Activated T-helper 2 cell treated with anti-CD3 and anti-CD28 coated beads, Interferon-gamma antibody, Interleukin-2, Interleukin-4, amounts not matched to agents 10 μg/mL and 5 μg/mL and 100 μg/mL, durations not matched to agents 14 hours and 24 hours and 36 hours (primary cell): ENCODE measurements around the gene PHACTR2. TPM values are rescaled to one million over a fixed set of nuclear protein-coding genes. Genes with fewer than 3 reads are reported as not detected.

Experiments used
- DNase-seq: peaks from one replicate; pipeline ENCODE4 v3.0.0; 2021; ENCODE audit warnings: low spot score
- H3K27ac Mint-ChIP-seq: one replicate; pipeline ENCODE4 v1.8.0; 2021; ENCODE audit warnings: mixed read lengths
- H3K27me3 Mint-ChIP-seq: one replicate; pipeline ENCODE4 v1.8.0; 2021; ENCODE audit warnings: low read depth, mixed read lengths
- H3K36me3 Mint-ChIP-seq: one replicate; pipeline ENCODE4 v1.8.0; 2021; ENCODE audit warnings: low read depth, mixed read lengths
- H3K4me1 Mint-ChIP-seq: one replicate; pipeline ENCODE4 v1.8.0; 2021; ENCODE audit warnings: low read depth, mixed read lengths
- H3K4me3 Mint-ChIP-seq: one replicate; pipeline ENCODE4 v1.8.0; 2021; ENCODE audit warnings: low read depth, mild to moderate bottlenecking, moderate library complexity, mixed read lengths
- H3K9me3 Mint-ChIP-seq: one replicate; pipeline ENCODE4 v1.8.0; 2021; ENCODE audit warnings: mixed read lengths
- intact Hi-C: fragments of 100-400 bp; cut with micrococcal nuclease; formaldehyde crosslinking; loops from one replicate; pipeline ENCODE4 v1.15.1; 2023
- total RNA-seq: library from RNA; stranded (reverse); gene quantifications from 2 replicates; pipeline ENCODE4 v1.2.3, GENCODE V29; 2022

PHACTR2 gene
- total RNA-seq, 1 donor from 2014 or later = 45.4 TPM

DNA sequence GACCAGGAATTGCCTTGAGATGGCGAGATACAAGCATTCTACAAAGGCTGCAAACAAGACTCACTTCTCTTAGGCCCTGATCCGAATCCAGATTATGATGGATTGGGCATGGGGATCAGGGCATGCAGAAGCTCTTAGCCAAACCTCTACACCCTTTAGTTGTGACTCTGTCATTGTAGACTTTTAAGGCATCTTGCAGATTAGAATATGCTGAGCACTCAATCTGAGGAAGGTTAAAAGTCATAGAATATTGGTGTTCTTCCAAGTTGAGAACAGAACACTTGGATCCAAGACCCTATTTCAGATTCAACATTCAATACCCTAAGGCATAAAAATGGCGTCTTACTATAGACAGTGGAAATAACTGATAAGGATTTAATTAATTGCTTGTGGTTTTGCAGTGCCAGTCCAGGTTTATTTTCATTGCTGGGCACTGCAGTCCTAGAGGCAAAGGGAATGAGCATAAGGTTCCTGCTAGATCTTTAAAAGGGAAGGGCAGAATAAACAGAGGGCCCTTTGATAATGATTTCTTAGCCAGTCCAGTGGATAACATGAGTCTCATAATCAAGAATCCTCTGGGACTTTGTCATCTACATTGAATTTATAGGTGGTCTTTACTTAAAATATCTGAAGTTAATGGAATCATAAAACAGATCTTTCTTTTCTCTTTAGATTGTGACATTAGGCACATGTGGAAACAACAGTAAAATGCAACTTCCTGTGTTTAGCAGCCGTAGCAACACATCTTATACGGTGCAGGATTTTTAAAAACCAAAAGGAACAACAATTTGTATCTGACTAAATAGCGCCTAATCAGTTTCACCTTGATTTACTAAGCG is 17.6 kb downstream of the PHACTR2 start:
- intact Hi-C loops = no loop called here
- Mint-ChIP-seq H3K9me3 (no peaks in the 10 kb centered on the region), H3K27me3 (no peaks in the 10 kb centered on the region), H3K36me3 (no peaks in the 10 kb centered on the region), H3K4me3 (no peak overlapping the region), H3K4me1 (peaks cover 30% of the 10 kb centered on the region), H3K27ac (no peak overlapping the region)
- DNase-seq = no peak

DNA sequence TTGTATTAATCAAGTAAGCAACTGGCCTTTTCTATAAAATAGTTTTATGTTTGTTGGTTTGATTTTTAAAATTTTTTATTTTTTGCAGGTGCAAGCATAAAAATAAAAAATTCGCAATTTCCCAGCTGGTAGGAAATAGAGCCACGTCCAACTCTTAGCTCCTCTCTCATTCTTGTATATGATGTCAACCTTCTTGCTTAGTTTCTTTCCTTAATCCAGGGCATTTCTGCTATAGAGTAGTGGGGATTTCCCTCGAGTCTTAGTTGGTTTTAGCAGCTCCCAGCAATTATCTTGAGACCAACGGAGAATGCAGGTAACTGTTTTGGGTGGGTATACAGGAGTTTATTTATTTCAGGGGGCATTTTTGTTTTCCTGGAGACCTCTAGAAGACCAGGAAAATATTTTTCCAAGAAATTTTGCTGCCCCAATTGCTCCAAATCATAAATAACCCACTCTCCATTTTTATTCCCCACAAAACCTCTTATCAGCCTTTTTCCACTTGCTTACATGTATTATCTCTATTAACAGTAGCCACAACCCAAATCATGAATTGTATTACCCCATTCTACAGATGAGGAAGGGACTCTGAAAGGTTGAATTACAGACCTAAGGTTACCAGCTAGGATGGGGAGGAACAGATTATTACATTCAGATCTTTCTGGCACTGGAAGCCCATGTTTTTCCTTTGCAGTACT is 18.4 kb downstream of the PHACTR2 start:
- intact Hi-C loops = no loop called here
- Mint-ChIP-seq H3K27me3 (no peaks in the 10 kb centered on the region), H3K27ac (no peak overlapping the region), H3K9me3 (no peaks in the 10 kb centered on the region), H3K4me1 (peaks cover 29% of the 10 kb centered on the region), H3K36me3 (no peaks in the 10 kb centered on the region), H3K4me3 (no peak overlapping the region)
- DNase-seq = no peak

DNA sequence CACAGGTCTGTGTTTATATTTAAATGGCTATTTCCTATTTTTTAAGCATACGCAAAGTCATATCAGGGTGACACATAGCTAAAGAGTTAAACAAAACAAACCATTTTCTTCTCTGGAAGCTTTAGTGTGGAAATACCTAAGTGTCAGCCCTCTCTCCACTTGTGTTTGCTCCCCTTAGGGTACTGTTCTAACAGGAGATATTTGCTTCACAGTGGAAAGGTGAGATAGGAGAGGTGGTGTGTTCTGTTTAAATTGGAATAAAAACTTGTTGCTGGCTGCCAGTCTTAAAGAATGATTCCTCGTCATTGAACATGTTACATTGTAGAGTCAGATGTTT is 18.9 kb downstream of the PHACTR2 start:
- no peak overlapping the region for H3K4me3 Mint-ChIP-seq
- H3K27ac Mint-ChIP-seq = no peak overlapping the region
- intact Hi-C loops = no loop called here
- no peaks in the 10 kb centered on the region for H3K36me3 Mint-ChIP-seq
- no peaks in the 10 kb centered on the region for H3K9me3 Mint-ChIP-seq
- no peaks in the 10 kb centered on the region for H3K27me3 Mint-ChIP-seq
- peaks cover 29% of the 10 kb centered on the region for H3K4me1 Mint-ChIP-seq
- DNase-seq = no peak

DNA sequence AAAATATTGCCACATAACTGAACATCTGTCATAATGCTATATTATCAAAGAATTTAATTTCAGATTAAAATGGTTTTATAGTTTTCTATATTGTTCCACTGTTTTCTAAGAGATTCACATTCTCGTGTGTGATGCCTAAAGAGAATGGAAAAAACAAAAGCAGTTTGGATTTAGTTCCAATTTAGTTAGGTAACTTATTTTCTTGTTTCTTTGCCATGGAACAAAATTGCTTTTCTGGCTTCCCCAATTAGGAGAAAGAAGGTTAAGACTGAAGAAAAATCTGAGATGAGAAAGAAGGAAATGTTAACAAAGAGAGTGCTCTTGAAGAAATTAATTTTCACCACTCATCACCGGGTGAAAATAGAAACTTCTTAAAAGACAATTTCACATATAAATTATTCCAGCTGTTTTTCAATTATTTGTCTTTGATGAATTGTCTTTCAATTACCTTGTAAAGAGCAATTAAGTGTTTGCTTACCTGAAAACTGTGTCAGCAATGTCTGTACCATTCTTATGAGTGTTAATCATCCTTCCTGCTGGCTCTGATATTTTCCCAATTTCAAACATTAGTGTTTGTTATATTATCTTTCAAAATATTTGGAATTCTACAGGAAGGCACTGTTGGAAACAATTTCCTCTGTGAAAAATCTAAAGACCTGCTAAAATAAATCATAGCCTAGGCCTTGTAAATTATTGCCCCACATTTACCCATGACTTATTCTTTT is 19.5 kb downstream of the PHACTR2 start:
- H3K4me1 Mint-ChIP-seq = peaks cover 26% of the 10 kb centered on the region
- no peak overlapping the region for H3K27ac Mint-ChIP-seq
- no peak for DNase-seq
- no peak overlapping the region for H3K4me3 Mint-ChIP-seq
- H3K36me3 Mint-ChIP-seq = no peaks in the 10 kb centered on the region
- intact Hi-C loops = no loop called here
- no peaks in the 10 kb centered on the region for H3K9me3 Mint-ChIP-seq
- no peaks in the 10 kb centered on the region for H3K27me3 Mint-ChIP-seq

DNA sequence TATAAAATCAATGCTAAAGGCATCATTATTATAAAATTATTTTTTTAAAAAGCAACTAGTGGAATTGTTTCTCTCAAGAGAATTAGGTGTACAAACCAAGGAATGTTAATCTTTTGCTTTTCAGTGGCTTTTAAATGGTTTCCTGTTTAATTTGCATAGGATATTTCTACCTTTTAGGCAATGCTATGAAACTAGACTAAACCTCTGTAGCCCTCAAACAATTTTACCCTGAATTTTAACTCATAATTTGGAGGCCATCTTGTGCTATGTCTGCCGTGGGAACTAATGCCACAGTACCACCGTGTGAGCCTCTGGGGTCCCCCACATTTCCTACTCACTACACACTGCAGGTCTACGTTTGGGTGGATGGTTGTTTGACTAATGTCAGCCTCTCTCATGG is 20.6 kb downstream of the PHACTR2 start:
- intact Hi-C loops = no loop called here
- no peaks in the 10 kb centered on the region for H3K36me3 Mint-ChIP-seq
- H3K9me3 Mint-ChIP-seq = no peaks in the 10 kb centered on the region
- no peak for DNase-seq
- H3K4me3 Mint-ChIP-seq = no peak overlapping the region
- peaks cover 24% of the 10 kb centered on the region for H3K4me1 Mint-ChIP-seq
- H3K27me3 Mint-ChIP-seq = no peaks in the 10 kb centered on the region
- no peak overlapping the region for H3K27ac Mint-ChIP-seq

DNA sequence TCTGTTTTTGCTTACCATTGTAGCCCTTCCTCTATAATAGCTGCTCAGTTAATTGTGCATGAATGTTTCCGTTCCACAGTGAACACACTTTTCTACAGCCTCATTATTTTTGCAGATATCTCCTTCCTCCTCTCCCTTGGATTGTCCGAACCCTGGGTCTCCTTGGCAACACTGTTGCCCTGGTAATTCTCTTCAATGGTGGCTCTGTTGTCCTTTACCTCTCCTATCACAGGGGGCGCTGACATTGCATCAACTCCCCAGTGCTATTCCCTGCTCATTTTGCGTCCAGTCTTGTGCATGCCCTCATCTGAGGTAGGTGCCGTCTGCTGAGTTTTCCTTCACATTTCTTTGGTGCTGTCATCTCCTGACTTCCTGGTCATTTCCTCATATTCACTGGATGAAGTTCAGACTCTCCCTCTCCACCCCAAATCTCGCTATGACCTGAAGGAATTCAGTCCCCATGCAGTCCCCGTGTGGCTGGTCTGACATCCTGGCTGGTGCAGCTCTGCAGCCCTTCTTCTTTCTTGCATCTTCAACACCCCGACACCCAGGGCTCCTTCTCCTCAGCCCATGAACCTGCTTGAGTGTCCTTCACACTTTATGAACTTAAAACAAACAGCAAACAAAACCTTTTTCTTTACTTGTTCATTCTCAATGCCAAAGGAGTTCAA is 21.1 kb downstream of the PHACTR2 start:
- Mint-ChIP-seq H3K27me3 (no peaks in the 10 kb centered on the region), H3K4me3 (no peak overlapping the region), H3K36me3 (no peaks in the 10 kb centered on the region), H3K9me3 (no peaks in the 10 kb centered on the region), H3K4me1 (peaks cover 20% of the 10 kb centered on the region), H3K27ac (no peak overlapping the region)
- intact Hi-C loops = no loop called here
- DNase-seq = no peak

DNA sequence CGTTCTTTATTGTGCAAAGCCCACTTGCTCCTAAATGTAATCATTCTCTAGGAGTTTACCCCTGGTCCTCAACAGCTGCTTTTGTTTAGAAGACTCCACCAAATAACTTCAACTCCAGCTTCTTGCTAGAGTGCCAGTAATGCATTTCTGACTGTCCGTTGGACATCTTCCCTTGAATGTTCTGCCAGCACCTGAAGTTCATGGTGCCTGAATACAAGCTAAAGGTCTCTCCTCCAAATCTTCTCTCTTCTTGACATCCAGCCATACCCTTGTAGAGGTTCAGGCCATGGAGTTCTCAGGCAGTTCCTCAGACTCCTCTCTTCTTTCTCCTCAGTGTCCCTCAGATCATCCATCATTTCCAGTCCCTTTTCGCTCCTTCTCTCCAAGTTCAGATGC is 21.7 kb downstream of the PHACTR2 start:
- H3K36me3 Mint-ChIP-seq = no peaks in the 10 kb centered on the region
- intact Hi-C loops = no loop called here
- H3K4me1 Mint-ChIP-seq = peaks cover 17% of the 10 kb centered on the region
- H3K4me3 Mint-ChIP-seq = no peak overlapping the region
- H3K27me3 Mint-ChIP-seq = no peaks in the 10 kb centered on the region
- no peaks in the 10 kb centered on the region for H3K9me3 Mint-ChIP-seq
- DNase-seq = no peak
- no peak overlapping the region for H3K27ac Mint-ChIP-seq

DNA sequence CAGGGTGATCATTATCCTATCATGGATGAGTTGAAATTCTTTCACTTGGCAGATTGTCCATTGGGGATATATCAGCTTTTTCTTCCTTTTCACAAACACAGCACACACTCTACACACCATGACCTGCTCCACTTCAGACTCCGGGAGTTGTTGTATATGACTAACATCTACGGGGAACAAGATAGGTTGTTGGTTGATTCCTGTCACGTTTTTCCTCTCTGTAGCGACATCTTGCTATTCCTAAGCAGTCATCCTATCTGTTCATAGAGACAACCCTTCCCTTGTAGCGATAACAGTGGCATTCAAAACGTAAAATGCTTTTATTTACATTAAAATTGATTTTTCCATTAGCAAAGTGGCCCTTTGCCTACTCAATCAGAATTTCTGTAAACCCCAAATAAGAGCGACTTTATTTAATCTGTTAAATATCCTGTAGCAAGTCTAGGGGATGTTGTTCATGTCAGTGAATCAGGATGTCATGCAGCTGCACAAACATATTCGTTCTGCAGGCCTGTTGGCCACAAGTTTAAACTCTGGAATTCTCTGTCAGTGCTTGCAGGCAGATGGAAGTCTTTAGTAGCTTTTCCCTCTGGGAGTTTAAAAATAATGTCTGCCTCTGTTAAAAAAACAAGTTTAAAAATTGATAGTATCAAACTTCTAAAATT is 23.1 kb downstream of the PHACTR2 start:
- Mint-ChIP-seq H3K4me3 (no peak overlapping the region), H3K27ac (no peak overlapping the region), H3K4me1 (peaks cover 5% of the 10 kb centered on the region), H3K36me3 (no peaks in the 10 kb centered on the region), H3K27me3 (no peaks in the 10 kb centered on the region), H3K9me3 (no peaks in the 10 kb centered on the region)
- intact Hi-C loops = no loop called here
- DNase-seq = no peak

DNA sequence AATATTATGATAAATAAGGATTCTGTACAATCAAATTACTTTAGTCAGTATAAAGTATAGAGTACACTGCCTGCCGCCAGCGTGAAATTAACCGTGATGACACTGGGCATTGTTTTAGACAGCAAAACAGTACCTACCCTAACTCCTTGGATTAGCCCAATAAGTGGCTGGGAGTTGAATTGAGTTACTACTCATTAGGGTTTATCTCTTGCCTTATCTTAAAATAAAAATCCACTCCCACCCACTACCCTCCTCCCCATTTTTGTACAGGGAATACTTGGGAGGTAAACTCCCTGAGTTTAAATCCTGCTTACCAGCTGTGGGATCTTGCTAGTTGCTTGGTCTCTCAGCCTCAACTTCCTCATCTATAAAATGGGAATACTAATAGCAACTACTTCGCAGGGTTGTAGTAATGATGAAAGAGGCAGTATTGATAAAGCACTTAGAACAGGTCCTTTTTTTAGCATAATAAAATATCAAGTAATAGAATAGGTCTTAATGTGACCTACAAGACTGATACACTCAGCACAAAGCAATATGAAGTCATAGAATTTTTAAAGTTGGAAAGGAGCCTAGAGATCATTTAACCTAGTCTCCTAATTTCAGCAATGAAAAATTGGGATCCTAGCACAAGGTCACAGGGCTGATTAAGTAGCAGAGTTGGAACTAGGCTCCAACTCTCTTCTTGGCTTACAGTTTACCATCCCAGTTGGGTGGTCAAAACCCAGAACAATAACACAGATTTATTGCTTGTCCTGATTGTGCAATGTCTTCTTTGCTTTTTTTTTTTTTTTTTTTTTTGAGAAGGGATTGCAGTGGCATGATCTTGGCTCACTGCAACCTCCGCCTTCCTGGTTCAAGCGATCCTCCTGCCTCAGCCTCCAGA is 23.8 kb downstream of the PHACTR2 start:
- Mint-ChIP-seq H3K9me3 (no peaks in the 10 kb centered on the region), H3K27ac (no peak overlapping the region), H3K4me3 (no peak overlapping the region), H3K27me3 (no peaks in the 10 kb centered on the region), H3K36me3 (no peaks in the 10 kb centered on the region), H3K4me1 (no peaks in the 10 kb centered on the region)
- intact Hi-C loops = no loop called here
- DNase-seq = no peak

DNA sequence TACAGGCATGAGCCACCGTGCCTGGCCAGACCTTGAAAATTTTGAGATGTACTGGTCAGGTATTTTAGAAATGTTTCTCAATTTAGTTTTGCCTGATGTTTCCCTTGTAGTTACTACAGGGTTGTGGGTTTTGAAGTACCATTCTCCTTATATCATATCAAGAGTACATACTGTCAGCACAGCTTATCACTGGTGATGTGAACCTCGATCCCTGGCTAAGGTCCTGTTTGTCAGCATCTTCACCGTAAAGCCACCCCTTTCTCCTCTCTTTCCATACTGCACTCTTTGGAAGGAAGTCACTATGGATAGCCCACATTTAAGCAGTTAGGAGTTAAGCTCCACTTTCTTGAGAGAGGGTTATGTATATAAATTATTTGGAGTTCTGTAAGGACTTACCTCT is 27.8 kb downstream of the PHACTR2 start:
- H3K27ac Mint-ChIP-seq = no peak overlapping the region
- H3K27me3 Mint-ChIP-seq = no peaks in the 10 kb centered on the region
- DNase-seq = no peak
- intact Hi-C loops = no loop called here
- no peaks in the 10 kb centered on the region for H3K4me1 Mint-ChIP-seq
- H3K36me3 Mint-ChIP-seq = no peaks in the 10 kb centered on the region
- H3K4me3 Mint-ChIP-seq = no peak overlapping the region
- peaks cover 6% of the 10 kb centered on the region for H3K9me3 Mint-ChIP-seq

DNA sequence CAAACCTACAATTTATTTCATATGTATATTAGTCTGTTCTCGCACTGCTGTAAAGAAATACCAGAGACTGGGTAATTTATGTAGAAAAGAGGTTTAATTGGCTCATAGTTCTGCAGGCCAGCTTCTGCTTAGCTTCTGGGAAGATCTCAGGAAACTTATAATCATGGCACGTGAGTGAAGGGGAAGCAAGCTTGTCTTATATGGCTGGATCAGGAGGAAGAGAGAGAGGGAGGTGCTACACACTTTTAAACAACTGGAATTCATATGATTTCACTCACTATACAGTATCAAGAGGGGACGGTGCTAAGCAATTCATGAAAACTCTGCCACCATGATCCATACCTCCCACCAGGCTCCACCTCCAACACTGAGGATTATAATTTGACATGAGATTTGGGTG is 29.9 kb downstream of the PHACTR2 start:
- DNase-seq = no peak
- Mint-ChIP-seq H3K9me3 (peaks cover 6% of the 10 kb centered on the region), H3K4me3 (no peak overlapping the region), H3K4me1 (no peaks in the 10 kb centered on the region), H3K27ac (no peak overlapping the region), H3K36me3 (no peaks in the 10 kb centered on the region), H3K27me3 (no peaks in the 10 kb centered on the region)
- intact Hi-C loops = no loop called here

DNA sequence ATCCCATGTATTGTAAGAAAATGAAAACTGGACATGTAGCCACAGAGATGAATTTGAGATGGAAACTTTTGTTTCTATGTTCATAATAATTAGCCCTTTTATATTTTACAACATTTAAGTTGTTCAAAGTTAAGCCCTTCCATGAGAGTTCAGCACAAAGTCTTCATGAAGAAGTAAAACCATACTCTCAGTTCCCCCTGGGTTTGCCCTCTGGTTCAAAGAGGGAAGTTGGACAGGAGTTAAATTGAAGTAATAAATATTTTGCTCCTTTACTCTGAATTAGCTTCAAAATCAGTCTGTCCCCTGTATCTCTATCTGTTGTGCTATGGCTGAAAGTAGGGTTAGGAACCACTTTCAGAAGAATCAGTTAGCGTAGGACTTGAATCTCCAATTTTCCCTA is 31.1 kb downstream of the PHACTR2 start:
- Mint-ChIP-seq H3K36me3 (no peaks in the 10 kb centered on the region), H3K9me3 (peaks cover 6% of the 10 kb centered on the region), H3K27me3 (no peaks in the 10 kb centered on the region), H3K27ac (no peak overlapping the region), H3K4me1 (no peaks in the 10 kb centered on the region), H3K4me3 (no peak overlapping the region)
- intact Hi-C loops = no loop called here
- no peak for DNase-seq
